Measurements from ENCODE around the gene NDST1.

- TF ChIP-seq, protein P1, sequence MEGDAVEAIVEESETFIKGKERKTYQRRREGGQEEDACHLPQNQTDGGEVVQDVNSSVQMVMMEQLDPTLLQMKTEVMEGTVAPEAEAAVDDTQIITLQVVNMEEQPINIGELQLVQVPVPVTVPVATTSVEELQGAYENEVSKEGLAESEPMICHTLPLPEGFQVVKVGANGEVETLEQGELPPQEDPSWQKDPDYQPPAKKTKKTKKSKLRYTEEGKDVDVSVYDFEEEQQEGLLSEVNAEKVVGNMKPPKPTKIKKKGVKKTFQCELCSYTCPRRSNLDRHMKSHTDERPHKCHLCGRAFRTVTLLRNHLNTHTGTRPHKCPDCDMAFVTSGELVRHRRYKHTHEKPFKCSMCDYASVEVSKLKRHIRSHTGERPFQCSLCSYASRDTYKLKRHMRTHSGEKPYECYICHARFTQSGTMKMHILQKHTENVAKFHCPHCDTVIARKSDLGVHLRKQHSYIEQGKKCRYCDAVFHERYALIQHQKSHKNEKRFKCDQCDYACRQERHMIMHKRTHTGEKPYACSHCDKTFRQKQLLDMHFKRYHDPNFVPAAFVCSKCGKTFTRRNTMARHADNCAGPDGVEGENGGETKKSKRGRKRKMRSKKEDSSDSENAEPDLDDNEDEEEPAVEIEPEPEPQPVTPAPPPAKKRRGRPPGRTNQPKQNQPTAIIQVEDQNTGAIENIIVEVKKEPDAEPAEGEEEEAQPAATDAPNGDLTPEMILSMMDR (IDR thresholded peaks at IDR 0.05; ENCODE audit: low read depth, low read length, poor library complexity, severe bottlenecking): no peak
- no peak for TF ChIP-seq EZH2phosphoT487 (IDR thresholded peaks at IDR 0.05; ENCODE audit: borderline replicate concordance, low read length)
Observed at GRCh38 chr5:150570333-150570732, 62.4 kb downstream of the NDST1 start.
